ENCODE measurements around the gene SLC9A4.

SLC9A4 gene

GRCh38 chr2:102473020-102473419 lies at the start of gene SLC9A4:
Gene SLC9A4, plus strand, starts transcription at chr2:102473226. Its CDS starts 534 bp downstream, at chr2:102473760.
- peak; percentile 8 for DNase-seq (ENCODE audit: low read depth)

GRCh38 chr2:102423368-102423767 lies 49.7 kb upstream of the SLC9A4 start:
- no peak for DNase-seq (ENCODE audit: low read depth)

- no peak for DNase-seq (ENCODE audit: low read depth)
Measured at GRCh38 chr2:102424754-102425153, 48.3 kb upstream of the SLC9A4 start.

GRCh38 chr2:102425441-102426132 lies 47.4 kb upstream of the SLC9A4 start:
- DNase-seq (ENCODE audit: low read depth): no peak

GRCh38 chr2:102427249-102427648 lies 45.8 kb upstream of the SLC9A4 start:
- DNase-seq (ENCODE audit: low read depth): no peak

- no peak for DNase-seq (ENCODE audit: low read depth)
Measured at GRCh38 chr2:102428573-102428972, 44.5 kb upstream of the SLC9A4 start.

- DNase-seq (ENCODE audit: low read depth): no peak
Measured at GRCh38 chr2:102432386-102432785, 40.6 kb upstream of the SLC9A4 start.

- no peak for DNase-seq (ENCODE audit: low read depth)
Measured at GRCh38 chr2:102433973-102434654, 38.9 kb upstream of the SLC9A4 start.

GRCh38 chr2:102434655-102435381 lies 38.2 kb upstream of the SLC9A4 start:
- DNase-seq (ENCODE audit: low read depth): no peak

GRCh38 chr2:102435741-102436140 lies 37.3 kb upstream of the SLC9A4 start:
- DNase-seq (ENCODE audit: low read depth): no peak

- DNase-seq (ENCODE audit: low read depth): no peak
Measured at GRCh38 chr2:102436323-102436722, 36.7 kb upstream of the SLC9A4 start.

GRCh38 chr2:102437122-102437521 lies 35.9 kb upstream of the SLC9A4 start:
- no peak for DNase-seq (ENCODE audit: low read depth)

- DNase-seq (ENCODE audit: low read depth): no peak
Measured at GRCh38 chr2:102438111-102438510, 34.9 kb upstream of the SLC9A4 start.

- no peak for DNase-seq (ENCODE audit: low read depth)
Measured at GRCh38 chr2:102438578-102438977, 34.4 kb upstream of the SLC9A4 start.

- DNase-seq (ENCODE audit: low read depth): no peak
Measured at GRCh38 chr2:102439065-102439695, 33.8 kb upstream of the SLC9A4 start.

GRCh38 chr2:102442967-102443828 lies 29.8 kb upstream of the SLC9A4 start:
- no peak for DNase-seq (ENCODE audit: low read depth)

- no peak for DNase-seq (ENCODE audit: low read depth)
Measured at GRCh38 chr2:102444233-102444632, 28.8 kb upstream of the SLC9A4 start.

GRCh38 chr2:102446936-102447335 lies 26.1 kb upstream of the SLC9A4 start:
- no peak for DNase-seq (ENCODE audit: low read depth)

- no peak for DNase-seq (ENCODE audit: low read depth)
Measured at GRCh38 chr2:102449370-102449974, 23.6 kb upstream of the SLC9A4 start.

- DNase-seq (ENCODE audit: low read depth): no peak
Measured at GRCh38 chr2:102451968-102452367, 21.1 kb upstream of the SLC9A4 start.

GRCh38 chr2:102453501-102453900 lies 19.5 kb upstream of the SLC9A4 start:
- DNase-seq (ENCODE audit: low read depth): no peak

Measured in CMK (cell line).